GM19467 (cell line): Measurements from ENCODE around the gene TCOF1.
A peak's percentile ranks its signal among the peaks of the same experiment; 100 is the strongest.

Experiments
- ATAC-seq: cut with Tn5 transposase; IDR thresholded peaks from one replicate; pipeline ENCODE4 v1.9.1; 2021; ENCODE audit warnings: mild to moderate bottlenecking, moderate library complexity; ENCODE audit not compliant: unreplicated experiment

TCOF1 gene, protein sequence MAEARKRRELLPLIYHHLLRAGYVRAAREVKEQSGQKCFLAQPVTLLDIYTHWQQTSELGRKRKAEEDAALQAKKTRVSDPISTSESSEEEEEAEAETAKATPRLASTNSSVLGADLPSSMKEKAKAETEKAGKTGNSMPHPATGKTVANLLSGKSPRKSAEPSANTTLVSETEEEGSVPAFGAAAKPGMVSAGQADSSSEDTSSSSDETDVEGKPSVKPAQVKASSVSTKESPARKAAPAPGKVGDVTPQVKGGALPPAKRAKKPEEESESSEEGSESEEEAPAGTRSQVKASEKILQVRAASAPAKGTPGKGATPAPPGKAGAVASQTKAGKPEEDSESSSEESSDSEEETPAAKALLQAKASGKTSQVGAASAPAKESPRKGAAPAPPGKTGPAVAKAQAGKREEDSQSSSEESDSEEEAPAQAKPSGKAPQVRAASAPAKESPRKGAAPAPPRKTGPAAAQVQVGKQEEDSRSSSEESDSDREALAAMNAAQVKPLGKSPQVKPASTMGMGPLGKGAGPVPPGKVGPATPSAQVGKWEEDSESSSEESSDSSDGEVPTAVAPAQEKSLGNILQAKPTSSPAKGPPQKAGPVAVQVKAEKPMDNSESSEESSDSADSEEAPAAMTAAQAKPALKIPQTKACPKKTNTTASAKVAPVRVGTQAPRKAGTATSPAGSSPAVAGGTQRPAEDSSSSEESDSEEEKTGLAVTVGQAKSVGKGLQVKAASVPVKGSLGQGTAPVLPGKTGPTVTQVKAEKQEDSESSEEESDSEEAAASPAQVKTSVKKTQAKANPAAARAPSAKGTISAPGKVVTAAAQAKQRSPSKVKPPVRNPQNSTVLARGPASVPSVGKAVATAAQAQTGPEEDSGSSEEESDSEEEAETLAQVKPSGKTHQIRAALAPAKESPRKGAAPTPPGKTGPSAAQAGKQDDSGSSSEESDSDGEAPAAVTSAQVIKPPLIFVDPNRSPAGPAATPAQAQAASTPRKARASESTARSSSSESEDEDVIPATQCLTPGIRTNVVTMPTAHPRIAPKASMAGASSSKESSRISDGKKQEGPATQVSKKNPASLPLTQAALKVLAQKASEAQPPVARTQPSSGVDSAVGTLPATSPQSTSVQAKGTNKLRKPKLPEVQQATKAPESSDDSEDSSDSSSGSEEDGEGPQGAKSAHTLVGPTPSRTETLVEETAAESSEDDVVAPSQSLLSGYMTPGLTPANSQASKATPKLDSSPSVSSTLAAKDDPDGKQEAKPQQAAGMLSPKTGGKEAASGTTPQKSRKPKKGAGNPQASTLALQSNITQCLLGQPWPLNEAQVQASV (N-terminal part only)

GRCh38 chr5:150357326-150358260 lies at the start of gene TCOF1:
Gene TCOF1 (plus strand): TSS chr5:150357697. CDS start chr5:150357747, 50 bp downstream.
- ATAC-seq: peak; percentile 92

- ATAC-seq: no peak
Observed at GRCh38 chr5:150309101-150309885, 48.2 kb upstream of the TCOF1 start.

GRCh38 chr5:150309886-150310239 lies 47.6 kb upstream of the TCOF1 start:
- no peak for ATAC-seq

DNA sequence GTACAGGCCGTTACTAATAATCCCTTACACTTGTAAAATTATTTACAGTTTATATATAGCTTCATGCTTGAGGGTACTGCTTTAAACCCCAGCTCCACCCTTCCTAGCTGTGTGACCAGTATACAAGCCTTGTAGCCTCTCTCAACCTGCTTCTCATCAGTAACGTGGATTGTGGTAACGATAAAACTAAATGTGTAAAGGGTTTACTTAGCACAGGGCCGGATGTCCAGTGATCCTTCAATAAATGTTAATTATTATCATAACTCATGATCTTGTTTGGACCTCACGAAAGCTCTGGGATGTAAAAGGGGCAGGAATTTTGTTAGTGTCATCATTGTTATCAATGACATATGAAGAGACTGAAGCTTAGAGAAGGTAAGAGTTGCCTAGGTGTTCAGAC lies 47.3 kb upstream of the TCOF1 start:
- no peak for ATAC-seq

- no peak for ATAC-seq
Observed at GRCh38 chr5:150311015-150311692, 46.3 kb upstream of the TCOF1 start.

GRCh38 chr5:150312518-150312917 lies 45.0 kb upstream of the TCOF1 start:
- no peak for ATAC-seq

DNA sequence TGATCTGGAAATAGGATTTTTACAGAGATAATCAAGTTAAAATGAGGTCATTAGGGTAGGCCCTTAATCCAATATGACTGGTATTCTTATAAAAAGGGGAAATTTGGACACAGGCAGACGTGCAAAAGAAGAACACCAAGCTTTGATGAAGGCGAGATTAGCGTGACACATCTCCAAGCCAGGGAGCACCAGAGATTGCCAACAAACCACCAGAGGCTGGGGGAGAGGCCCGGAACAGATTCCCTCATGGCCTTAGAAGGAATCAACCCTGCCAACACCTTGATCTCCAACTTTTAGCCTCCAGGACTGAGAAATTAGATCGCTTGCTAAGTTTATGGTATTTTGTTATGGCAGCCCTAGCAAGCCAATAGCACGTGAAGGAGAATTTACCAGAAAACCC lies 44.0 kb upstream of the TCOF1 start:
- no peak for ATAC-seq

- ATAC-seq: no peak
Observed at GRCh38 chr5:150313921-150314716, 43.4 kb upstream of the TCOF1 start.

GRCh38 chr5:150315245-150315644 lies 42.3 kb upstream of the TCOF1 start:
- no peak for ATAC-seq

DNA sequence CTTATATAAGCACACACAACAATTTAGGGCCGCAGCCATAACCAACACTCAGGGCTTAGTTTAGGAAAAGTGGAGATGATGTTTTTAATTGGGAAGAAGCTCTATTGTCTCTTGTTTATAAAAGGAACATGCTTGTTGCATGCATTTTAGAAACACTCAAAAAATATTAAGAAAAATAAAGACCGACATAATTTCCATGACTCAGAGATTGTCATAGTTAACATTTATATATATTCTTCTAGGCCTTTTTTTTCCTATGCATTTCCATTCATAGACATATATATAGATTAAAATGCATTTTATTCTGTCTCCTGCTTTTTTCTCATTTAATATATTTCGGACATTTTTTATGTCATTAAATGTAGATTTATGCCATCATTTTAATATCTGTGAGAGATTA lies 41.2 kb upstream of the TCOF1 start:
- ATAC-seq: no peak

GRCh38 chr5:150317048-150318003 lies 40.2 kb upstream of the TCOF1 start:
- no peak for ATAC-seq

- ATAC-seq: no peak
Observed at GRCh38 chr5:150318613-150319483, 38.6 kb upstream of the TCOF1 start.

- no peak for ATAC-seq
Observed at GRCh38 chr5:150319484-150319790, 38.1 kb upstream of the TCOF1 start.

DNA sequence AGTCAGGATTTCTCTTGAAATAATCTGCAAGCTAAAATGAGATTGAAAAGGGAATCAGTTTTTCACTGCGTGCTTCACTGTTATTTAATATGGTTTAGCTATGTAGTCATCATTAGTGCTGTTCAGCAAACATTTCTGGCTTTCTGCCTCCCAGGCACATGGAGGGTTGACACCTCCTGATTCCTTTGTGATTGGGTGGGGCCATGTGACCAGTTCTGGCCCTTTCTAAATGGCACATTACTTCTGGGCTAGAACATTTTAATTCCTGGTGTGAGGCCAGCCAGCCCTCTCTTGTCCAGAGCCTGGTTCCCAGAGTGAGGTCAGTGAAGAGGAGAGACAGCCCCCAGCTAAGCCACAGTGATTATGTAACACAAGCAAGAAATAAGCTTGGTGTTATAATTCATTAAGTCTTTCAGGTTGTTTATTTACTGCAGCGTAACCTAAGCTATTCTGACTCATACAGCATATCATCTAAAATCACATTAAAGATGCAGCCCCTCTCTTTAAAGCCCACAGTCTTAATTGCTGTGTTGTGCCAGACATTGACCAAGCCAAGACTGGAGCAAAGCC lies 37.4 kb upstream of the TCOF1 start:
- no peak for ATAC-seq

DNA sequence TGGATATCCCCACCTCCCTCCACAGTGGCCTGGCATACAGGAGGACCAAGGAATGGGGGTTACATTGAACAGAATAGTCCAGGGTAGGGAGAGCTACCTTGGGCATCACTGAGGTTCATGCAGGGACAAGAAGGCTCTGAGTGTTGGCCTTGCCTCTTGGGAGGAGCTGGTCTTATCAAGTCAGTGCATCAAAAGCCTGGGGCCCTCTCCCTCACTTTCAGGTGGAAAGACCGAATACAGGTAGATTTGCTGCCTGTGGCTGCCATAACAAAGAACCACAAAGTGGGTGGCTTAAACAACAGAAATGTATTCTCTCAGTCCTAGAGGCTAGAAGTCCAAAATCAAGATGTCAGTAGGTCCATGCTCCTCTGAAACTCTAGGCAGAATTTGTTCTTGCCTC lies 36.3 kb upstream of the TCOF1 start:
- ATAC-seq: no peak

- no peak for ATAC-seq
Observed at GRCh38 chr5:150321784-150322183, 35.7 kb upstream of the TCOF1 start.
